H1 (cell line): ENCODE results near the gene NEDD4L. TPM values are rescaled to one million over a fixed set of nuclear protein-coding genes. Genes with fewer than 3 reads are reported as not detected.

ENCODE experiments used
- CTCF ChIA-PET: fragments of 300-600 bp; sonication (Branson Sonifier 250); formaldehyde crosslinking; loops from one replicate; lab custom pipeline; 2021; ENCODE audit not compliant: partially characterized antibody; lab: Charles Lee
- POLR2A ChIA-PET: fragments of 300-600 bp; sonication (Branson Sonifier 250); formaldehyde crosslinking; loops from one replicate; lab custom pipeline; 2021; ENCODE audit warnings: inconsistent platforms; ENCODE audit not compliant: partially characterized antibody; lab: Charles Lee
- DNase-seq, 2 experiments: peaks; one replicate each; pipeline versions ENCODE4 v3.0.0 to v3.0.0-alpha.2; 2010 to 2022; ENCODE audit warnings: low spot score in 2 of 2, low read depth in 1 of 2, mixed read lengths in 1 of 2
- FAIRE-seq: peaks from 2 replicates; lab custom pipeline; 2011; peaks lifted over from hg19 to GRCh38; lab: Jason Lieb, UNC
- H2AFZ ChIP-seq: 2 replicates; pipeline ENCODE4 v1.8.1; 2012; ENCODE audit warnings: low read length, inconsistent platforms
- H2AK5ac ChIP-seq: 2 replicates; pipeline ENCODE4 v1.6.1; 2013; ENCODE audit warnings: low read depth, low read length
- H2BK120ac ChIP-seq: replicated peaks from 2 replicates; pipeline ENCODE3; 2013; ENCODE audit warnings: low read depth, low read length, inconsistent platforms
- H2BK12ac ChIP-seq: 2 replicates; pipeline ENCODE4 v1.6.1; 2013; ENCODE audit warnings: low read depth, low read length
- H2BK15ac ChIP-seq: 2 replicates; pipeline ENCODE4 v1.6.1; 2013; ENCODE audit warnings: low read length
- H2BK20ac ChIP-seq: 2 replicates; pipeline ENCODE4 v1.6.1; 2013; ENCODE audit warnings: low read length
- H2BK5ac ChIP-seq: 2 replicates; pipeline ENCODE4 v1.6.1; 2013; ENCODE audit warnings: low read depth, low read length
- H3K14ac ChIP-seq: 2 replicates; pipeline ENCODE4 v1.6.1; 2013; ENCODE audit warnings: inconsistent platforms; ENCODE audit not compliant: insufficient read length
- H3K18ac ChIP-seq: 2 replicates; pipeline ENCODE4 v1.6.1; 2013; ENCODE audit warnings: low read length; ENCODE audit errors: extremely low read depth
- H3K23ac ChIP-seq: 2 replicates; pipeline ENCODE4 v1.6.1; 2013; ENCODE audit warnings: inconsistent platforms; ENCODE audit not compliant: insufficient read length
- H3K23me2 ChIP-seq: 2 replicates; pipeline ENCODE4 v1.6.1; 2013; ENCODE audit warnings: low read depth, low read length
- H3K27ac ChIP-seq: 2 replicates; pipeline ENCODE4 v1.6.1; 2011; ENCODE audit warnings: low read depth, low read length, inconsistent platforms
- H3K27me3 ChIP-seq, 4 experiments: replicated peaks in 1 of 4; 1 replicate in 1 of 4; 2 replicates in 3 of 4; pipeline versions ENCODE4 v1.6.1 to v1.8.1; 2011 to 2013; ENCODE audit warnings: low read length in 3 of 4, mild to moderate bottlenecking in 3 of 4, inconsistent platforms in 2 of 4, mixed read lengths in 2 of 4, moderate library complexity in 1 of 4; ENCODE audit not compliant: control insufficient read depth in 3 of 4, insufficient read depth in 3 of 4; ENCODE audit errors: extremely low read depth in 1 of 4
- H3K36me3 ChIP-seq, 4 experiments: 2 replicates each; pipeline versions ENCODE4 v1.6.1 to v1.8.1; 2011 to 2013; ENCODE audit warnings: mild to moderate bottlenecking in 4 of 4, low read length in 3 of 4, moderate library complexity in 2 of 4, control low read depth in 1 of 4, inconsistent platforms in 1 of 4; ENCODE audit not compliant: insufficient read depth in 4 of 4, control insufficient read depth in 2 of 4
- H3K4ac ChIP-seq: replicated peaks from 2 replicates; pipeline ENCODE3; 2013; ENCODE audit warnings: low read length, low read depth, mixed read lengths, inconsistent platforms; ENCODE audit not compliant: insufficient read length
- H3K4me1 ChIP-seq, 4 experiments: replicated peaks in 1 of 4; 1 replicate in 1 of 4; 2 replicates in 3 of 4; pipeline versions ENCODE4 v1.6.1 to v1.8.1; 2011 to 2013; ENCODE audit warnings: low read length in 3 of 4, inconsistent platforms in 2 of 4, mixed read lengths in 1 of 4; ENCODE audit not compliant: insufficient read depth in 4 of 4, control insufficient read depth in 3 of 4
- H3K4me2 ChIP-seq, 2 experiments: 2 replicates each; pipeline versions ENCODE4 v1.6.1 to v1.8.1; 2011 to 2013; ENCODE audit warnings: low read depth in 2 of 2, low read length in 2 of 2, control low read depth in 1 of 2, inconsistent platforms in 1 of 2, mild to moderate bottlenecking in 1 of 2; ENCODE audit not compliant: insufficient read depth in 1 of 2
- H3K4me3 ChIP-seq, 4 experiments: fragments of 200-600, 300-600 bp in 1 of 4; sonication (generic), shearing (Covaris generic), sonication (Bioruptor Twin) in 1 of 4; 2 replicates each; pipeline versions ENCODE4 v1.5.1 to v1.8.1; 2011 to 2016; ENCODE audit warnings: low read length in 4 of 4, low read depth in 3 of 4, control low read depth in 2 of 4, inconsistent platforms in 2 of 4, mild to moderate bottlenecking in 2 of 4, mixed read lengths in 1 of 4, moderate library complexity in 1 of 4; ENCODE audit not compliant: insufficient read depth in 2 of 4; ENCODE audit errors: extremely low read depth in 1 of 4
- H3K56ac ChIP-seq: replicated peaks from 2 replicates; pipeline ENCODE3; 2013; ENCODE audit warnings: low read depth, mild to moderate bottlenecking, mixed read lengths, low read length, inconsistent platforms; ENCODE audit not compliant: insufficient read length
- H3K79me1 ChIP-seq: 2 replicates; pipeline ENCODE4 v1.6.1; 2013; ENCODE audit warnings: low read depth, low read length, control low read depth
- H3K79me2 ChIP-seq, 2 experiments: 2 replicates each; pipeline versions ENCODE4 v1.6.1 to v1.8.1; 2012 to 2013; ENCODE audit warnings: low read length in 2 of 2, mild to moderate bottlenecking in 2 of 2, inconsistent platforms in 1 of 2; ENCODE audit not compliant: insufficient read depth in 2 of 2, control insufficient read depth in 1 of 2
- H3K9ac ChIP-seq, 4 experiments: replicated peaks in 1 of 4; 1 replicate in 1 of 4; 2 replicates in 3 of 4; pipeline versions ENCODE4 v1.6.1 to v1.8.1; 2011 to 2013; ENCODE audit warnings: low read depth in 3 of 4, low read length in 3 of 4, control low read depth in 2 of 4, mild to moderate bottlenecking in 2 of 4, moderate library complexity in 2 of 4, inconsistent platforms in 1 of 4; ENCODE audit errors: extremely low read depth in 1 of 4
- H3K9me3 ChIP-seq, 2 experiments: 2 replicates each; pipeline versions ENCODE4 v1.6.1 to v1.8.1; 2012 to 2013; ENCODE audit warnings: mild to moderate bottlenecking in 2 of 2, moderate library complexity in 2 of 2, control low read depth in 1 of 2, inconsistent platforms in 1 of 2, low read depth in 1 of 2, low read length in 1 of 2, mixed read lengths in 1 of 2; ENCODE audit not compliant: insufficient read depth in 2 of 2
- H4K20me1 ChIP-seq, 2 experiments: replicated peaks in 1 of 2; 2 replicates each; pipeline versions ENCODE3 to v1.8.1; 2011 to 2013; ENCODE audit warnings: inconsistent platforms in 2 of 2, low read length in 2 of 2, mild to moderate bottlenecking in 1 of 2; ENCODE audit not compliant: insufficient read depth in 2 of 2, control insufficient read depth in 1 of 2
- H4K5ac ChIP-seq: 2 replicates; pipeline ENCODE4 v1.6.1; 2013; ENCODE audit warnings: low read length, low read depth, mixed read lengths, inconsistent platforms; ENCODE audit not compliant: insufficient read length
- H4K8ac ChIP-seq: 2 replicates; pipeline ENCODE4 v1.8.0; 2013; ENCODE audit warnings: mild to moderate bottlenecking, moderate library complexity, low read length, inconsistent platforms; ENCODE audit not compliant: insufficient read depth; ENCODE audit errors: extremely low read depth
- H4K91ac ChIP-seq: replicated peaks from 2 replicates; pipeline ENCODE3; 2013; ENCODE audit warnings: low read length, mixed read lengths, inconsistent platforms; ENCODE audit not compliant: insufficient read length
- TEAD4 ChIP-seq: IDR thresholded peaks from 2 replicates; pipeline ENCODE4 v1.6.1; 2012; ENCODE audit warnings: low read depth, low read length, inconsistent platforms, mixed read lengths
- WGBS, 2 experiments: shearing (Covaris generic) in 1 of 2; methylation state at CpG; one replicate each; pipeline versions ENCODE4 v1.1.6 to v1.1.7; 2013 to 2015; ENCODE audit warnings: low lambda C conversion rate in 2 of 2, mixed read lengths in 2 of 2, inconsistent platforms in 1 of 2, low coverage in 1 of 2, missing lambda C conversion rate in 1 of 2; ENCODE audit not compliant: insufficient replicate concordance in 2 of 2, insufficient coverage in 1 of 2, insufficient read length in 1 of 2; ENCODE audit errors: extremely low coverage in 1 of 2, missing lambda C conversion rate in 1 of 2; 5-methylcytosine and 5-hydroxymethylcytosine counted together
- polyA plus RNA-seq, 7 experiments: library from polyadenylated mRNA; depleted of rRNA in 3 of 7; stranded (reverse) in 5 of 7; unstranded in 2 of 7; fragments of >200 nt in 5 of 7; fragments of 200-250 nt in 2 of 7; gene quantifications; 1 replicate in 5 of 7; 2 replicates in 1 of 7; 4 replicates in 1 of 7; pipeline versions ENCODE4 v1.2.1 to v1.2.3, GENCODE V29; 2011 to 2013; ENCODE audit warnings: missing spikeins in 2 of 7, mixed read lengths in 2 of 7
- total RNA-seq: library from RNA; stranded (reverse); fragmentation: NEBNext Ultra II Directional; extraction: Animal tissue kit (Norgen Biotek cat#: 25700); gene quantifications from 2 replicates; pipeline ENCODE4 v1.2.1, GENCODE V29; 2021

Gene NEDD4L
- total and polyA plus RNA-seq, 2 of the 8 experiments (the other 6 are each of a cell fraction or from before 2014, with no cell fraction given): 37.3 to 69.8 TPM

DNA sequence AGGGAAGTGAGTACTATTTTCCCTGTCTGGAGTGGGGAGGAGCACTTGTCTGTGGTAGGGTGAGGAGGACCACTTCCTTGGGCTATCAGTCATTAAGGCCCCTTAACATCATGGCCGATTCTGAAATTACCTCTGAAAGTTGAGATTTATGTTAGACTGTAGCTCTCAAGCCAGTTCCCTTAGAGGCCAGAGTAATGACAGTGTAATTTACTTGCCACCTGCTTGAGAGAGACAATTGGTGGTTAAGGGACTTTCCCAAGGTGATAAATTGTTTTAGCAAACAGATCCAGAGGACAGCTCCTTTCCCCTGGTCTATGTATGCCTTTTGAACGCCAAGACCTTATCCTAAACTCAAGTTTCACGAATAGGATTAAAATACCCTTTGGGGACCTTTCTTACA is 56.1 kb downstream of the NEDD4L start:
- H3K56ac ChIP-seq: no peak overlapping the region
- H2BK12ac ChIP-seq: no peak overlapping the region
- peaks cover 3 to 30% (median 17%) of the 10 kb centered on the region in 4 experiments for H3K4me1 ChIP-seq
- ChIA-PET CTCF (interaction anchor here (1.0 to 3.0 kb wide), 5 partner anchors 13 to 57 kb away, joined by 3 to 9 read pairs (median 4); partner anchors contain the start of gene NEDD4L), POLR2A (interaction anchor here (1.4 kb wide), 1 partner anchor 57 kb away, joined by 3 read pairs; the partner anchor contains the start of gene NEDD4L)
- peaks cover 15% of the 10 kb centered on the region for H3K79me1 ChIP-seq
- H2AK5ac ChIP-seq: no peak overlapping the region
- H2BK5ac ChIP-seq: no peak overlapping the region
- WGBS, 2 experiments: 83% methylated on average over 3 of the region's 3 CpGs; no CpG with 5 or more reads in 1 of the 2 experiments
- H3K23me2 ChIP-seq: no peaks in the 10 kb centered on the region; the same call in 1 of the 2 replicates
- no peak overlapping the region for H3K4me3 ChIP-seq
- H3K36me3 ChIP-seq: no peaks in the 10 kb centered on the region
- no peak overlapping the region for H2BK20ac ChIP-seq
- no peak for TF ChIP-seq TEAD4
- H3K27ac ChIP-seq: no peak overlapping the region
- no peak overlapping the region for H4K8ac ChIP-seq
- no peak overlapping the region for H3K18ac ChIP-seq
- no peak for DNase-seq
- H3K27me3 ChIP-seq: no peaks in the 10 kb centered on the region
- H3K9ac ChIP-seq: no peak overlapping the region
- H3K9me3 ChIP-seq: no peaks in the 10 kb centered on the region
- H3K79me2 ChIP-seq: peaks cover 0 to 79% of the 10 kb centered on the region in 2 experiments; a peak in 2 of 4 replicates
- no peak overlapping the region for H2AFZ ChIP-seq
- H3K14ac ChIP-seq: no peak overlapping the region
- no peak overlapping the region for H4K5ac ChIP-seq
- 0 out of 2 replicates have a peak overlapping the region, but pooled peaks have one; percentile 36 for H2BK15ac ChIP-seq
- H3K23ac ChIP-seq: no peak overlapping the region
- no peak overlapping the region for H3K4ac ChIP-seq
- H3K4me2 ChIP-seq: no peak overlapping the region
- H4K91ac ChIP-seq: peak overlapping the region; percentile 46
- no peak for FAIRE-seq
- no peak overlapping the region for H2BK120ac ChIP-seq
- no peaks in the 10 kb centered on the region for H4K20me1 ChIP-seq
